Measurements from ENCODE around the gene XIAP.
"Not testable (repeated sequence)": the region's sequence is repeated elsewhere in the genome, so short reads cannot be mapped to it uniquely, and the experiment has no call there.

Gene XIAP

GRCh38 chrX:123859846-123860838 lies at the start of gene XIAP:
Gene XIAP, plus strand, starts transcription at chrX:123860053. Its CDS starts 25,610 bp downstream, at chrX:123885663.
- peak; percentile 51 to 54 for DNase-seq (ENCODE audit: low read depth in 2 of 2)

- no peak for DNase-seq (ENCODE audit: low read depth in 2 of 2)
These were observed 45.5 kb upstream of the XIAP start for GRCh38 chrX:123814343-123814742.

GRCh38 chrX:123814934-123815394 lies 44.9 kb upstream of the XIAP start:
- DNase-seq (ENCODE audit: low read depth in 2 of 2), result not testable (repeated sequence)

- DNase-seq (ENCODE audit: low read depth in 2 of 2), result no peak
These were observed 42.5 kb upstream of the XIAP start for GRCh38 chrX:123817288-123817894.

- DNase-seq (ENCODE audit: low read depth in 2 of 2), result no peak
These were observed 41.6 kb upstream of the XIAP start for GRCh38 chrX:123818243-123818642.

GRCh38 chrX:123822965-123823364 lies 36.9 kb upstream of the XIAP start:
- no peak for DNase-seq (ENCODE audit: low read depth in 2 of 2)

GRCh38 chrX:123830309-123830708 lies 29.5 kb upstream of the XIAP start:
- DNase-seq (ENCODE audit: low read depth in 2 of 2), result no peak

GRCh38 chrX:123833387-123833786 lies 26.5 kb upstream of the XIAP start:
- DNase-seq (ENCODE audit: low read depth in 2 of 2), result peak in 1 of 2 donors; percentile 40

GRCh38 chrX:123834116-123834515 lies 25.7 kb upstream of the XIAP start:
- no peak for DNase-seq (ENCODE audit: low read depth in 2 of 2)

GRCh38 chrX:123835661-123836371 lies 24.0 kb upstream of the XIAP start:
- no peak for DNase-seq (ENCODE audit: low read depth in 2 of 2)

- not testable (repeated sequence) for DNase-seq (ENCODE audit: low read depth in 2 of 2)
These were observed 14.7 kb upstream of the XIAP start for GRCh38 chrX:123845129-123845528.

- no peak for DNase-seq (ENCODE audit: low read depth in 2 of 2)
These were observed 13.2 kb upstream of the XIAP start for GRCh38 chrX:123846577-123847038.

- no peak for DNase-seq (ENCODE audit: low read depth in 2 of 2)
These were observed 12.8 kb upstream of the XIAP start for GRCh38 chrX:123847056-123847455.

GRCh38 chrX:123849096-123849495 lies 10.8 kb upstream of the XIAP start:
- no peak for DNase-seq (ENCODE audit: low read depth in 2 of 2)

- DNase-seq (ENCODE audit: low read depth in 2 of 2), result not testable (repeated sequence)
These were observed 9.9 kb upstream of the XIAP start for GRCh38 chrX:123849906-123850305.

- no peak for DNase-seq (ENCODE audit: low read depth in 2 of 2)
These were observed 8.8 kb upstream of the XIAP start for GRCh38 chrX:123851079-123851478.

GRCh38 chrX:123854329-123854728 lies 5.5 kb upstream of the XIAP start:
- no peak for DNase-seq (ENCODE audit: low read depth in 2 of 2)

- no peak for DNase-seq (ENCODE audit: low read depth in 2 of 2)
These were observed 426 bp upstream of the XIAP start for GRCh38 chrX:123859409-123859845.

- DNase-seq (ENCODE audit: low read depth in 2 of 2), result no peak
These were observed 1.1 kb downstream of the XIAP start for GRCh38 chrX:123860983-123861382.

- no peak for DNase-seq (ENCODE audit: low read depth in 2 of 2)
These were observed 9.6 kb downstream of the XIAP start for GRCh38 chrX:123869488-123869887.

- DNase-seq (ENCODE audit: low read depth in 2 of 2), result no peak
These were observed 11.5 kb downstream of the XIAP start for GRCh38 chrX:123871309-123871708.

GRCh38 chrX:123873956-123874355 lies 14.1 kb downstream of the XIAP start:
- DNase-seq (ENCODE audit: low read depth in 2 of 2), result no peak
